KBM-7 (cell line): ENCODE results near the gene LAMB1.

Source experiments
- DNase-seq: peaks from one replicate; pipeline ENCODE4 v3.0.0-alpha.2; 2015
- in situ Hi-C: fragments of 300-500 bp; cut with MboI; formaldehyde crosslinking; loops from 2 replicates; pipeline ENCODE4 v1.14.3; 2020; ENCODE audit warnings: low sequenced_read_pairs, low pct_unique_long_range_greater_than_20kb, mixed read lengths

The LAMB1 gene

DNA sequence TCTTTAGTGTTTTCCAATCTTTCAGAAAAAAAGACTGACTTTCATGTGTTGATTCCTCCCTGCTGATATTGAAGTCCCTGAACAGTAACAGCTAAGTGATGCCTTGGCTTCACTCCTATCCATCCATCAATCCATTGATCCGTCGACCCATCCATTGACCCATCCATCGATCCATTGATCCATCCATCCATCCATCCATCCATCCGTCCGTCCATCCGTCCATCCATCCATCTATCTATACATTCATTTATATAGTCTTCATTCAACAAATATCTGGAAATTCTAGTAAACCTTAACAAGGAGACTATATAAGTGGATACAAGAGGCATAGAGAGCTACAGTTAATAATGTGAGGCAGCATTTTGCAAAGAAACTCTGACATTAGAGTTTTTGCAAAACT, 21.6 kb upstream of the LAMB1 start:
- no peak for DNase-seq
- in situ Hi-C loops: no loop called here

DNA sequence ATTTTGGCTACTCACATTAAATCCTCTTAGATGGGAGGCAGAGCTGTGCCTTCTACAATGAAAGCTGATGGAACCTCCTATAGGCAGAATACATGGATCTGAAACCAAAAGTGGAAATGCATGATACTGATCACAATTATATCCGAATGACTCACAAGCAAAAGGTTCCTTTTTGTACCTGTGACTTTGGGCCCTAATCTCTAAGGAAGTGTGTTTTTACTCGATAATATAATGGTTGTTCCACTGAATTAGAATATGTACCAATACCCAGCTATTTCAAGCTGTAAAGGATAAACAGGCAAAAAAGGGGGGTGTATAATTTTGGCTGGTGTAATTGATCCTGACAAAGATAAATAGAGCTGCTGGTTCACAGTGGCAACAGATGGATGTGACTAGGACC, 17.6 kb upstream of the LAMB1 start:
- no peak for DNase-seq
- in situ Hi-C loops: no loop called here

DNA sequence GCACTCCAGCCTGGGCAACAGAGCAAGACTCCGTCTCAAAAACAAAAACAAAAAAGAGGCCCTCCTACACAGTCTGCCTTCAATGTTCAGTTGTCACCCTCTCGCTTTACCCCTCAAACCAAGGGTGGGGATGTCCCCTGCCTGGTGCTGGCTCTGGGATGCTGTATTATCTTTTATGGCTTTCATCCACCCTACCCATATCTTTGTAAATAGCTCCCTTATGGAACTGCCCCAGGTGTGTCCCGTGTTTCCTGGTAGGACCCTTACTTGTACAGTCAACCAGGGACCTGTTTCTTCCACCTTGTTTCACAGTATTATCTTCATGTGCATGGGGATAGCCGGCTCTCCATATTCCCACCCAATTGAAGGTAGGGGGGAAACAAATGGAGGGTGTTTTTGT, 15.7 kb upstream of the LAMB1 start:
- no peak for DNase-seq
- in situ Hi-C loops: no loop called here

DNA sequence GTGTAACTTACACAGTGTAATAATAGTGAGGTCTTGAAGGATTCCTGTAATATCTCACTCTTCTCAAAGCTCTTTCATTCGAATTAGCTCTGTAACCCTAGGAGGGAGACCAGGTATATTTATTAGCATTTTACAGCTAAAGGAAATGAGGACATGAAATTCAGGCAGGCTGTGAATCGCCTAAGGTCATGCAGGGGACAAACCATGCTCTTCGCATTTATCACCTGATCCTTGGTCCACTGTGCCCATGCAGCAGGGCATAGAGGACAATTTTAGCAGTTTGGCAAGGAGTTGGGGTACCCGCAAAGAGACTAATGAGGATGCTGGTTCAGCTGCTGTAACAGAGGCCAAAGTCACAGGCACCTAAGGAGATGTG, 14.8 kb upstream of the LAMB1 start:
- in situ Hi-C loops: no loop called here
- no peak for DNase-seq

DNA sequence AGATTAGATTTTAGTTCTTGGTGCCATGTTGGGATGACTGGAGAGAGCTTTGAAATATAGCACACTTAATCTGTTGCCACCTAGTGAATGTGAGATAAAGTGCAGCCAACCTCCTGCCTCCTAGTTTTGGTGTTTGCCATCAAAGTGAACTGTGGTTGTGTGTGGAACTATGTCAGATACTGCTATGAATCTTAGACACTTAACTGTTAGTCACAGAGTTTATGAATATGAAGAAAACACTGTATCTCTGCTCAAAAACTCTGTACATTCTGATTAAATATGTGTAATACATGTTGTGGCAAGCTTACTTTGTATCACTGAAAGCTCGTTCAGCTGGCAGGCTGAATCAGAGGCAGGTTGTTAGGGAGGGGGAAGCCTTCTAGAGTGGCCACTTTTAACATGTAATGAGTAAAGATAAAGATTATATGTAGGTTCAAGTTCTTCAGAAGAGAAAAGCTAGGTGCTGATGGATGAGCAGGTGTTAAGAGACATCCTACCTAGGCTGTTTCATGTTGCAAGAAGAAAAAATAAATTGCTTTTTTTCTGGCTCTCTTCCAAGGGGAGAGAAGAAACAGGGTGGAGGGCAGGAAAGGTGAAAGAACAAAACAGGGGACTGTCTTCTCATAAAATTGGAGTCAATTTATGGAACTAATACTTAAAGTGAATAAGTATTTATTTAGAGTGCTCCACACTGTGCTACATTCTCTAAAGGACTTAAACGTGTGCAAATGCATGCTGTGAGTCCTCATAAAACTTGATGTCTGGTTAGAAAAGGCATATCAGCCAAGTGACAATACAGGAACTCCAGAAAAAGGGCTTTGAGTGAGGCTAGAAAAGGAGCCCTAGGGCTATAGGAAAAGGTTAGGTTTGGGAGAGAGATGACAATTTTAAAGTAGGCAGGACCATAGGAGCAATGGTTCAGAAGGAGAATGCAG, 14.1 kb upstream of the LAMB1 start:
- peak; percentile 33 for DNase-seq
- in situ Hi-C loops: no loop called here

DNA sequence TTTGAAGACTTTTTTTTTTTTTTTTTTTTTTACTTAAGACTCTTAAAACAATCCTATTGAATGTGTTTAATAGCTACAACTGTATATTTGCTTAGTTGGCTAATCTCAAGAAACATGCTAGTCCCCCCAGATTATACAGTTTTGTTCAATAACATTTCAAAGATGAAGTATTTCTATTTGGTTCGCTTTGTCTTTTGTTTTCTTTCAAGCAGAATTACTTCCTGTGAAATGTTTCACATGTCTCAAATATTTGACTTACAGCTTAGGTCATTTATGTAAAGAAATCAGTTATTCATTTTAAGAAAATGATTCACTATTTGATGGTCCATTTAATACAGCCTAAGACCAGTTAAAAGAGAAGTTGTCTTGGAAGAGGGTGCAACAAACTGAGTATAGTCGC, 12.8 kb upstream of the LAMB1 start:
- in situ Hi-C loops: no loop called here
- no peak for DNase-seq

DNA sequence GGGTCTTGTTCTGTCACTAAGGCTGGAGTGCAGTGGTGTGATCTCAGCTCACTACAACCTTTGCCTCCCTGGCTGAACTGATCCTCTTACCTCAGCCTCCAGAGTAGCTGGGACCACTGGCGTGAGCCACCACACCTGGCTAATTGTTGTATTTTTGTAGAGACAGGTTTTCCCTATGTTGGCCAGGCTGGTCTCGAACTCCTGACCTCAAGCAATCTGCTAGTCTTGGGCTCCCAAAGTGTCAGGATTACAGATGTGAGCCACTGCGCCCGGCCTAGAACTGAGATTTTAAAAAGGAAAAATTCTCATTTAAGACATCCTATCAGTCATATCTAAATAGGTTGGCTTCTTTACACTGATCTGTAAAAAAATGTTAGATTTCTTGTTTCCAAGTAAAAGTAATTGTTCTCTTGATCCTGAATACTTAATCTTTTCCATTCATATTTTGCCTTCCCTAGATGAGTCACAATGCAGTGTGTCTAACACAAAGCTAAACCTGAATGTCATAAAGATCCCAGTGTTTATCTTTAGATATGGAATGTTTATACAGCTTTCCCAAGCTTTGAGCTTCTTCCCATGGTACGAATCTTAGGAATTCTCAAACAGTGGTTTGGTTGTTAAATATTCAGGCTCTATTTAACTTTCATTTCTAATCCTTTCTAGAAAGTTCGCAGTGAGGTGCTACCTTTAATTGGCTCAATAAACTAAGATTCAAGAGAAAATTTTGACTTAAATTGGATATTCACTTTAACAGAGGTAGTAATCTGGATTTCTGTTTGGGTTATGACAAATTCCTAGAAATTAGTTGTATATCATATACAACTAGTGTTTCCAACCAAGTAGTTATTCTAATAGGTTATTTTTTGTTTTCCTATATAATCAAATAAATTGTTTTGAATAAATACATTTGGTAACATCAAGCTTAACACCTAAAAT, 12.1 kb upstream of the LAMB1 start:
- in situ Hi-C loops: no loop called here
- DNase-seq: no peak

DNA sequence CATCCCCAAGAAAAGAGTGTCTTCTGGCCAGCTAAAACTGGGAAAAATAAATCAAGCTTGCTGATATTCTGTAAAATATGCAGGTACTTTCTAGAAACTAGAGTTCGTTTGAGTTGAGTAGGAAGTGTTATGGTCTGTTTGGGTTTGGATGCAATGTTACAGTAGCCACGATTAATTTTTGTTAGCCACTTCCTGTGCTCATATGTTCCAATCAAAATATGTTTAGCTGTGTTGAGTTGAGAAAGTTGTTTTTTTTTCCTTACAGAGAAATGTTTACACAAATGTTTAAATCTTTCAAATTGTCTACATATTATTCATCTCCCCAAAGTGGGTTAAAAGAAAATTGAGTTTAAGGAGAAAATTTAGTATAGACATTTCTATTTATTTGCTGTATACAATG, 11.3 kb upstream of the LAMB1 start:
- in situ Hi-C loops: no loop called here

DNA sequence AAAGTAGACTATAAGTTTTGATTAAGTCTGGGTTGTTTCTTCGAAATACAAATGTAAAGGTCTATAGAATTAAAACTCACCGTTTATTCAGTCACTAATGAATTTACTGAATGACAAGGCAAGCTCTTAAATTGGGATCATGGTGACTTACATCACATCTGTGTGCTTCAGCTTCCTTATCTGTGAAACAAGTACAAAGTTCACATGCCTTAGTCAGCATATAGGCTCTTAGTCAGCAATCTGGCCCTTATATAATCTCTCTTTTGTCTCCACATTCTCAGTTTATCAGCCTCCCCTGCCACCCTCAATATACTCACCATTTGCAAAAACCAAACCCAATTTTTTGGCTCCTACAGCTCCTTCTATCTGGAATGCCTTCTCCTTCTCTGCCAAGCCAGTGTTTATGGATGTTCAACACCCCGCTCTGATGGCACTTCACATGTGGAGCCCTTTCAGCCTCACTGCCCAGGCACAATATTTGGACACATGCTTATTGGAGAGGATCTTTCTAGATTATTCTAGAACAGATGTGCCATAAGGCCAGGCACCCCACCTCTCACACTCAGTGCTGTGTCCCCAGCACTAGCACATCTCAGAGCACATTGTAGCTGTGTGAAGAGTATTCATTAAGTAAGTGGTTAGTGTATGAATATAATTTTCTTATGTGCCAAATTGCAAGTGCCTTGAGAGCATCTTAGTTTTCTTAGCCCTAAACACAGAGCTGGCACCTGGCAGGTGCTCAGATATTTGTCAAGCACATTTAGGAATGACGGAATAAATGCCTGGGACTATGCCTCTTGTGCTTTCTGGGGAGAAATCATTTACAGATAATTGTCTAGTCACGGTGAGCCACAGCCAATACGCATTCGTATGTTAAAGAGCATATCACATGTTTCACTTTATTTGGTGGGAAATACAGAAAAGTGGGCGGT, 9.8 kb upstream of the LAMB1 start:
- no peak for DNase-seq
- in situ Hi-C loops: no loop called here

More for the DNA sequence above, 11.3 kb upstream of the LAMB1 start:
- no peak for DNase-seq

DNA sequence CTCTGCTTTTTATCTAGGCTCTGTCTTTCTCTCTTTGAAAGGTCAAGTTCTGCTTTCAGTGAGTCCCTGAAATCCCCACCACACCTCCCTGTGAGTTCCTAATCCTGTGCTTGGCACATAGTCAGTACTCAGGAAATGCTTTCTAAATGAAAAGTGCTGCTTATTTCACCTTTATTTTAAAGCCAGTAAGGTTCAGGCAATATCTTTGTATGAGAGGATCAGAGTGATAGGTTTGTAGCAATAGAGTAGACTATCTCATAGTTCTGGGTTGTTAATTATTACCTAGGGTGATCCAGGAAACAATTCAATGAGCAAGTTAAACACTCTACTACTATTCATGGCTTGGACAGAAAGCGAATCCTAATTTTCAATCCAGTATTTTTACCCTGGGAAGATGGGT, 7.4 kb upstream of the LAMB1 start:
- DNase-seq: no peak
- in situ Hi-C loops: no loop called here

DNA sequence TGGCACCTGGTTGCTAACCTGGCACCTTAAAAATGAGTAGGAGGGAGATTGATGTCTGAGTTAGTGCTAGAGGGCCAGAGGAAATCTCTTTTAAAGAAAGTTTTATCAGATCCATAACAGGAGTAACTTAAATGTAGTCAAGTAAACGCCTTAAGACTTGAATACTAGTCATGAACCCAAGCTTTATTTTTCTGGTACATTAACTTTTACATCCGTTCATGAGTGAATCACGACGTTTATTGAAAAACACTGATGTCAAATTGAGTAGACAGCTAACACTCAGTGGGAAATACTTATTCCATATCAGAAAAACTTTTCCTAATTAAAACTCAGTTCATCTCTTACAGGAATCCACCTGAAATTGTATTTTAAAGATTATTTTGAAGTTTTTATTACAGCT, 6.9 kb upstream of the LAMB1 start:
- DNase-seq: no peak
- in situ Hi-C loops: no loop called here

DNA sequence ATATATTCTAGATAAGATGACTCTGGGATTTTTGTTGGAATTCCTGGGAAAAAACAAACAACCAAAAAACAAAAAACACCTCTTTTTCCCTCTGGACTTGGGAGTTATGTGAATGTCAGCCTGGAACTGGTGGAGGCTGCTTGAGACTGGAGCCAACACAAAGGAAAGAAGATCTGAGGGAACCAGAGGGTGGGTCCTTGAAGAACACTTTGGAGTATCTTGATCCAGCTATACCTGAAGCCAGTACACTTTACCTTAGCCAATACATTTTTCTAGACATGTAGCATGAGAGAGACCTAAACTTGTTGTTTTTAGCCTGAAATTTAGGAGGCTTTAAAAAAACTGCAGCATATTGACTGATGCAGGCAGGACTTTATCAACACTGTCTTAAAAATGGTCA, 5.9 kb upstream of the LAMB1 start:
- DNase-seq: no peak
- in situ Hi-C loops: no loop called here

DNA sequence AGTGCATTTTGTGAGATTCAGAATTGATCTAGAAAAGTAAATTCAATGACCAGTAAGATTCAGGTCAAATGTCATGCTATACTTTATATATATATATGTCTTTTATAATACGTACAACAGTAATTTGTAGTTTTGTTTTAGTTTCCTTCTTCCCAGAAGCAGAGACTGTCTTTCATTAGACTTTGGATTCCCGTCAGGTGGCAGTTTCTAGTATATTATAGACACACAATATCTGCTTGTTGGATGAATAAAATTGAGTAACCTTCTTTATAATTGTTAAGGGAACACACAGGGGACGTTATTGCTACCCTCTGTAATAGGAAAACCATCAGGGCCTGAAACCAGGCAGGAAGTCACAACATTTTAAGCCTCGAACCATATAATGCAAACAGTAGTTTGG, 5.3 kb upstream of the LAMB1 start:
- in situ Hi-C loops: no loop called here
- no peak for DNase-seq

DNA sequence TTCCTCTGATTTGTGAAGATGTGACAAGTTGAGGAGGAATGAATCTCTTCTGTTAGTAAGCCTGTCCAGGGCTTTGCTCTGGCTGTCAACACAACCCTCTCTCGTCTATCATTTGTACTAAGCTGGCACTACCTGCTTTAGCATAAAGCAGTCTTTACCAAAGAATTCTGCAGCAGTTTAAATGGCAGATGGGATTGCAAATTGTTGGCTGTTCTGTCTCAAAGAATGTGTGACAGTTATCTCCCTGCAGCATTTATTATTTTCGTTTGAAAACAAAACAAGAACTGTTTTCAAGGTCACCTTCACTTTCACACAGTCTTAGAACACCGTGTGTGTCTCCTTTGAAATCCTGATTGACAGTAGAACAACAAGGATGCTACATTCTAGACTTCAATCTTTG, 4.8 kb upstream of the LAMB1 start:
- in situ Hi-C loops: no loop called here
- DNase-seq: no peak

DNA sequence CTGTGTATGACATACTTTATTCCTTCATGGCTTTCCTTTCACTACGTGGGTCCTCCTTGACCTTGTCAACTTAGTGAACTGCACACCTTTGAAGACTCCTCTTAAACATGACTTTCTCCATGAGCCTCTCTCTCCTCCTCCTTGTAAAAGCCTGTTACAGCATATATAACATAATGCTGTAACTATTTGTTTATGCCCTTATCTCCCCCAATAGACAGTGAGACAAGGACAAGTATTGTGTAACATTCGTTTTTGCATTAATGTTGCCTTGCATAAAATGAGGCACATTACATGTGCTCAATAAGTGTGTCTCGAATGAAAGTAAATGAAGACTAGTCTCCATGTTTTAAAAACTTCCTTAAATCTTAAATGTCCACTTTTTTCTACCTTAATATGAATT, 4.3 kb upstream of the LAMB1 start:
- no peak for DNase-seq
- in situ Hi-C loops: no loop called here

DNA sequence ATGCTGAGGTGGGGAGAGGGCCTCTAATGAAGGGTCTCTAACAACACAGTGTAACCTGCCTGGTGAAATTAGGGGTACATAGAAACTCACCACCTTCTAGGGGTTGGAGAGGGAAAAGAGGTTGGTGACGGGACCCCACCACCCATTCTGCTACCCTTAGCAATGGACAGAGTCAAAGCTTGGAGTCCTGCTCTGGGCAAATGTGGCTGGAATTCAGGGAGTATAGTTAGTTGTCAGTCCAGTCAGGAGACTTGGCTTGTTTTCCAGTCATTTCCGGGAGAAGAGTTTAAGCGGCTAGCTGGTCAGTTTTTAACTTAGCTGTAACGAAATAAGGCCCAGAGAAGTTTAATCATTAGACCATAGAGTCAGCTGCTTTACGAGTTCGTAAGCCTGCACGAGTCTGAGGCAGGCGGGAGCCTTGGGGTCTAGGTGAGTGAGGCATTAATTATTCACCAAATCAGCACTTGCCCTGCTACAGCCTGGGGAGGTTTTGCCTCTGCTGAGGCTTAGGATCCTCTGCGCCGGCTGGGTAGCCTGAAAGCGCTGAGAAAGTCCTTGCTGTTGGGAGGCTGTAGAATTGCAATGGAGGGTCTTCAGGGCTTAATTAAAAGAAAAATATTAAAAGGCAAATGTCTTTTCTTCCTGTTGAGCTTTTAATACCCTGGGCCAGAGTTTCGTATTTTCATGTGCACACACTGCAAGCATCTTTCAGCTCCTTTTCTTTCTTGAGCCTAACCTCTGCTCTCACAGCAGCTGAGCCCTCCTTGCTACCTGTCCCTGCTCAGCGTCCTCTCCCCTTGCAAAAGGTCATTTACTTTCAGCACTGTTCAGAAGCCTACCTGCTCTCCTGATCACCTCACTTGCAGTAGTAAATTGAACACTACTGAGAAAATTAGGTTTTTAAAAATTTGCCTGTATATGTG, 1.5 kb upstream of the LAMB1 start:
- in situ Hi-C loops: no loop called here
- DNase-seq: no peak

DNA sequence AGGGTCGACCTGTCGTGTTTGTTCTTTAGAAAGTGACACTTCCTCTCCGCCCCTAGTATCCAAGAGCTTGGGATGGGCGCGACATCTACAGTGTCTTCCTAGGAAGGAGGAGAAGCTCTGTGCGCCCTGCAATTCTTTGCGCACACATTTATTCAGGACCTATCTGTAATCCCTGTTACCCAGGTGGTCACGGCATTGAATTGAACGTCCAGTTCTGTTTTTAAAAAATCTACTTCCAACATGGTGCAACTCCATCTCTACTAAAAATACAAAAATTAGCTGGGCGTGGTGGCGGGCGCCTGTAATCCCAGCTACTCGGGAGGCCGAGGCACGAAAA, 606 bp upstream of the LAMB1 start:
- in situ Hi-C loops: no loop called here
- DNase-seq: no peak
